ENCODE measurements around the gene FETUB. TPM values are rescaled to one million over a fixed set of nuclear protein-coding genes. Genes with fewer than 3 reads are reported as not detected.

The FETUB gene
- total RNA-seq, 1 experiment from 2014 or later: not detected

DNA sequence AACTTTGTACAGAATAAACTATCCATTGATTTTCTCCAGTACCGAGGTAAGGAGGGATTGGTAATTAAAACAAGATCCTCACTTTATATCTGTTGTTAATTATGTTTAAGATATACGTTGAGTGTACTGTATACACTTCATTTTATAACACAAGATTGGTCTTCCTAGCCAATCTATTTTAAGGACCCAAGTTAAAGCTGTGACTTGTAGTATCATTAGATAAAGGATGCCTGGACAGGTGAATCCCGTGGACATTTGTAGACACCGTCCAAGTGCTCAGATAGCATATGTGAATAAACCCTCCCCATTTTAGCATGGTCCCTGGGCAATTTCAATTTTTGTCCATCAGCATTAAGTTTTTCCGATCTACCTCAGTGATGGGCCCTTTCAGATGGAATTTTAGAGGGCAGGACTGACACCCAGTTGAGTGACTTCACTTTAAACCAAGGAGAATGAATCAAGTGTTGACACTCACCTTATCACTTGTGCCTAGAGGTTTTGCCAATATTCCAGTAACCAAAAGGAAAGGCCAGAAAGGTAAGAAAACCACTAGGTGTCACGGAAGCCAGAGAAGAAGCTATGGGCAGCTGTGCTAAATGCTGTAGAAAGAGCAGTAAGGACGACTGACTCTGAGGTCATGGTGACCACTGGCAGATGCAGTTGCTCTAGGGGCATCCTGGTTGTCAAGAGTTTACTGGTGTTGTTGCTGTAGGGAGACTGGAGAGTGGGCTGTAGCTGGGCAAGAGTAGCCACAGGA, 18.1 kb upstream of the FETUB start:
- intact Hi-C loops (cut with micrococcal nuclease): no loop called here
- H3K4me1 Mint-ChIP-seq (ENCODE audit: insufficient read depth, unreplicated experiment): peaks cover 15% of the 10 kb centered on the region
- BruUV-seq (replicated peaks): no TSS peak
- no peak overlapping the region for H3K4me3 Mint-ChIP-seq (ENCODE audit: unreplicated experiment)
- DNase-seq (ENCODE audit: unreplicated experiment): no peak
- TF ChIP-seq, protein P1, sequence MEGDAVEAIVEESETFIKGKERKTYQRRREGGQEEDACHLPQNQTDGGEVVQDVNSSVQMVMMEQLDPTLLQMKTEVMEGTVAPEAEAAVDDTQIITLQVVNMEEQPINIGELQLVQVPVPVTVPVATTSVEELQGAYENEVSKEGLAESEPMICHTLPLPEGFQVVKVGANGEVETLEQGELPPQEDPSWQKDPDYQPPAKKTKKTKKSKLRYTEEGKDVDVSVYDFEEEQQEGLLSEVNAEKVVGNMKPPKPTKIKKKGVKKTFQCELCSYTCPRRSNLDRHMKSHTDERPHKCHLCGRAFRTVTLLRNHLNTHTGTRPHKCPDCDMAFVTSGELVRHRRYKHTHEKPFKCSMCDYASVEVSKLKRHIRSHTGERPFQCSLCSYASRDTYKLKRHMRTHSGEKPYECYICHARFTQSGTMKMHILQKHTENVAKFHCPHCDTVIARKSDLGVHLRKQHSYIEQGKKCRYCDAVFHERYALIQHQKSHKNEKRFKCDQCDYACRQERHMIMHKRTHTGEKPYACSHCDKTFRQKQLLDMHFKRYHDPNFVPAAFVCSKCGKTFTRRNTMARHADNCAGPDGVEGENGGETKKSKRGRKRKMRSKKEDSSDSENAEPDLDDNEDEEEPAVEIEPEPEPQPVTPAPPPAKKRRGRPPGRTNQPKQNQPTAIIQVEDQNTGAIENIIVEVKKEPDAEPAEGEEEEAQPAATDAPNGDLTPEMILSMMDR (IDR thresholded peaks at IDR 0.05; ENCODE audit: unreplicated experiment): no peak
- no peaks in the 10 kb centered on the region for H3K9me3 Mint-ChIP-seq (ENCODE audit: unreplicated experiment)
- CTCF ChIA-PET: interaction anchor here (0.5 to 1.8 kb wide), 4 partner anchors 9 to 200 kb away, joined by 3 to 5 read pairs (median 3); no protein-coding TSS in a partner anchor
- H3K27me3 Mint-ChIP-seq (ENCODE audit: insufficient read depth, unreplicated experiment): no peaks in the 10 kb centered on the region
- H3K36me3 Mint-ChIP-seq (ENCODE audit: insufficient read depth, unreplicated experiment): no peaks in the 10 kb centered on the region
- H3K27ac Mint-ChIP-seq (ENCODE audit: low read depth, unreplicated experiment): no peak overlapping the region
- POLR2A ChIA-PET: interaction anchor here (0.7 to 1.6 kb wide), 4 partner anchors 11 to 162 kb away, joined by 3 to 5 read pairs (median 3); partner anchors contain the start of gene EIF4A2

GRCh38 chr3:186622651-186623310, 17.4 kb upstream of the FETUB start:
- Mint-ChIP-seq H3K36me3 (ENCODE audit: insufficient read depth, unreplicated experiment) (no peaks in the 10 kb centered on the region), H3K9me3 (ENCODE audit: unreplicated experiment) (no peaks in the 10 kb centered on the region), H3K27me3 (ENCODE audit: insufficient read depth, unreplicated experiment) (no peaks in the 10 kb centered on the region), H3K4me3 (ENCODE audit: unreplicated experiment) (no peak overlapping the region), H3K4me1 (ENCODE audit: insufficient read depth, unreplicated experiment) (peaks cover 8% of the 10 kb centered on the region), H3K27ac (ENCODE audit: low read depth, unreplicated experiment) (no peak overlapping the region)
- DNase-seq (ENCODE audit: unreplicated experiment): no peak
- ChIA-PET POLR2A (interaction anchor here (0.6 to 1.6 kb wide), 6 partner anchors 8 to 161 kb away, joined by 3 to 5 read pairs (median 3); partner anchors contain the start of gene EIF4A2), CTCF (interaction anchor here (0.5 to 1.8 kb wide), 5 partner anchors 8 to 199 kb away, joined by 3 to 5 read pairs (median 3); no protein-coding TSS in a partner anchor)
- TF ChIP-seq, protein P1 (IDR thresholded peaks at IDR 0.05; ENCODE audit: unreplicated experiment): no peak
- BruUV-seq (replicated peaks): no TSS peak
- intact Hi-C loops (cut with micrococcal nuclease): no loop called here

DNA sequence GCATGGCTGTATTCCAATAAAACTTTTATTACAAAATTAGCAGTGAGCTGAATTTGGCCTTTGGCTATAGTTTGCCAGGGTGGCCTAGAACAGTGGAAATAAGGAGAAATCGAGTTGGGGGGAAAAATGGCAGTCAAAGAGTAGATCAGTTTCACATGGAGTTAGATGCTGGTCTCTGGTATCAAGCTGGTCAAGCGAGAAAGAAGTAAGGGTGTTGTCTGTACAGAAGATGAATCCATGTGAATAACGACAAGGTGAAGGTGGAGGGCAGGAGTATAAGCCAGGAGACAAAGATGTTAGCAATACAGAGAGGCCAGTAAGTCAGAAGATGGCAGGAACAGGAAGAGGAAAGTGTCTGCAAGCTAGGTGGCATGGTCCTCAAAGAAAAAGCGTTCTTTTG, 15.6 kb upstream of the FETUB start:
- no peaks in the 10 kb centered on the region for H3K36me3 Mint-ChIP-seq (ENCODE audit: insufficient read depth, unreplicated experiment)
- no peak for DNase-seq (ENCODE audit: unreplicated experiment)
- no peaks in the 10 kb centered on the region for H3K9me3 Mint-ChIP-seq (ENCODE audit: unreplicated experiment)
- ChIA-PET CTCF (interaction anchor here (3.0 kb wide), 1 partner anchor 10 kb away, joined by 17 read pairs; no protein-coding TSS in a partner anchor), POLR2A (interaction anchor here (1.0 kb wide), 2 partner anchors 10 to 159 kb away, joined by 3 to 4 read pairs; partner anchors contain the start of gene EIF4A2)
- H3K4me3 Mint-ChIP-seq (ENCODE audit: unreplicated experiment): no peak overlapping the region
- intact Hi-C loops (cut with micrococcal nuclease): no loop called here
- H3K4me1 Mint-ChIP-seq (ENCODE audit: insufficient read depth, unreplicated experiment): no peaks in the 10 kb centered on the region
- no peaks in the 10 kb centered on the region for H3K27me3 Mint-ChIP-seq (ENCODE audit: insufficient read depth, unreplicated experiment)
- BruUV-seq (replicated peaks): no TSS peak
- TF ChIP-seq, protein P1 (IDR thresholded peaks at IDR 0.05; ENCODE audit: unreplicated experiment): no peak
- no peak overlapping the region for H3K27ac Mint-ChIP-seq (ENCODE audit: low read depth, unreplicated experiment)

- Mint-ChIP-seq H3K9me3 (ENCODE audit: unreplicated experiment) (no peaks in the 10 kb centered on the region), H3K27ac (ENCODE audit: low read depth, unreplicated experiment) (no peak overlapping the region), H3K4me3 (ENCODE audit: unreplicated experiment) (no peak overlapping the region), H3K4me1 (ENCODE audit: insufficient read depth, unreplicated experiment) (no peaks in the 10 kb centered on the region), H3K36me3 (ENCODE audit: insufficient read depth, unreplicated experiment) (no peaks in the 10 kb centered on the region), H3K27me3 (ENCODE audit: insufficient read depth, unreplicated experiment) (no peaks in the 10 kb centered on the region)
- no peak for DNase-seq (ENCODE audit: unreplicated experiment)
- CTCF ChIA-PET: interaction anchor here (1.2 to 3.0 kb wide), 4 partner anchors 8 to 198 kb away, joined by 3 to 17 read pairs (median 9); no protein-coding TSS in a partner anchor
- TF ChIP-seq, protein P1 (IDR thresholded peaks at IDR 0.05; ENCODE audit: unreplicated experiment): no peak
- no TSS peak for BruUV-seq (replicated peaks)
- POLR2A ChIA-PET: interaction anchor here (0.7 kb wide), 2 partner anchors 10 to 38 kb away, joined by 3 read pairs; no protein-coding TSS in a partner anchor
- intact Hi-C loops (cut with micrococcal nuclease): no loop called here
Observed at GRCh38 chr3:186625600-186626042, 14.6 kb upstream of the FETUB start.

Measured in MCF 10A (cell line).